ENCODE measurements around the gene PRPF19.

The PRPF19 gene

GRCh38 chr11:60872124-60872960 is 34.0 kb downstream of the PRPF19 start:
- no peak for DNase-seq

- no peak for DNase-seq
Observed at GRCh38 chr11:60871378-60872061, 34.9 kb downstream of the PRPF19 start.

GRCh38 chr11:60870733-60871377 is 35.5 kb downstream of the PRPF19 start:
- no peak for DNase-seq

- DNase-seq, result no peak
Observed at GRCh38 chr11:60870276-60870675, 36.1 kb downstream of the PRPF19 start.

GRCh38 chr11:60869451-60869825 is 36.9 kb downstream of the PRPF19 start:
- DNase-seq, result no peak

DNA sequence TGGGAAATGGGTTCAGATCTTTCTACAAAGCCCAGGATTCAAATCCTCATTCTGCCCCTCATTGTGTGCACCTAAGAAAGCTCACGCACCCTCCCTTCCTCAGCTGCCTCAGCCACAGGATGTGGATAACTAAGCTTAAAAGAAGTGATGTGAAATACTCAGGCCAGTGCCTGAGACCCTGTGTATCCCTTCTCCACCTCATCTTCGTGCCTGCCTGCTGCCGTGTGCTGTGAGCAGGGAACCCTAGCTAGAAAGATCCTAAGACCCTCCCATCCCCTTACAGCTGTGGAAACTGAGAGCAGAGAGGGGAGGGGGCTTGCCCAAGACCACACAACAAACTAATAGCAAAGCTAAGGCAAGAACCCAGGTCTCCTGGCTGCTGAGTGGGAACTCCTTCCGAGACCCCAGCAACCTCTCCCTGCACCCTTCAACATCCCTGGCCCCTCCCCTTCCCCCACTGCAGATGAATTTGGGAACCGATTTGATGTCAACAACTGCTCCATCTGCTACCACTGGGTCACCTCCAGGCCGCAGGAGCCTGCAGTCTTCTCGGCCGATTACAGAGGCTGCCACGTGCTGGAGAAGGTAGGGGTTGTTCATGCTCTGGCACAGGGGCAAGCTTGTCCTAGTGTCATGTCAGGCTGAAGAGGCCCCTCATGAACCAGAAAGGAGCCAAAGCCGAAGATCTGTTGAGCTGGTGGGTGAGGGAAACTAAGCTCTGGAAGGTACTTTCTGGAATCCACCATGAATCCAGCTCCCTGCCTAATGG is 37.5 kb downstream of the PRPF19 start:
- no peak for DNase-seq

DNA sequence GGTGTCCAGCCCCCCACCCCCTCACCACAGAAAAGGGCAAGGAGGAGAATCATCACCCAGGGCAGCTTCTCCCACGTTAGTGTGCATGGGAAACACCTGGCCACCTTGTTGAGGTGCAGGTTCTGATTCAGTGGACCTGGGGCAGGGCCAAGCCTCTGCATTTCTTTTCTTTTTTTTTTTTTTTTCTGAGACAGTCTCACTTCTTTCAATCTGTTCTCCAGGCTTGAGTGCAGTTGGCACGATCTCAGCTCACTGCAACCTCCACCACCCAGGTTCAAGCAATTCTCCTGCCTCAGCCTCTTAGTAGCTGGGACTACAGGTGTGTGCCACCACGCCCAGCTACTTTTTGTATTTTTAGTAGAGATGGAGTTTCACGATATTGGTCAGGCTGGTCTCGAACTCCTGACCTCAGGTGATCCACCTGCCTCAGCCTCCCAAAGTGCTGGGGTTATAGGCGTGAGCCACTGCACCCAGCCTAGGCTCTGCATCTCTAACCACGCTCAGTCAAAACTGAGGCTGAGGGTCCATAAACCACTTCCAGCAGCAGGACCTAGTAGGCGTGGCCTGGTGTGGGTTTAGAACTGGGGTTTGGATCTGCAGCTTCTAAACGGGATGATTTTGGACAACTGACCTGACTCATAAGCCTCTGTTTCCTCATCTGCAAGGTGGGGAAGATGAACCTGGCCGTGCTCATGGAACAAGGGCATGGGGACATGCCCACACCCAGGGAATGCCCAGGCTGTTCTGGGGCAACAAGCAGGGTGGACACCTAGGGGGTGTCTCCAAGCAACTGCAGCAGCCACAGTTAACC is 38.3 kb downstream of the PRPF19 start:
- no peak for DNase-seq

DNA sequence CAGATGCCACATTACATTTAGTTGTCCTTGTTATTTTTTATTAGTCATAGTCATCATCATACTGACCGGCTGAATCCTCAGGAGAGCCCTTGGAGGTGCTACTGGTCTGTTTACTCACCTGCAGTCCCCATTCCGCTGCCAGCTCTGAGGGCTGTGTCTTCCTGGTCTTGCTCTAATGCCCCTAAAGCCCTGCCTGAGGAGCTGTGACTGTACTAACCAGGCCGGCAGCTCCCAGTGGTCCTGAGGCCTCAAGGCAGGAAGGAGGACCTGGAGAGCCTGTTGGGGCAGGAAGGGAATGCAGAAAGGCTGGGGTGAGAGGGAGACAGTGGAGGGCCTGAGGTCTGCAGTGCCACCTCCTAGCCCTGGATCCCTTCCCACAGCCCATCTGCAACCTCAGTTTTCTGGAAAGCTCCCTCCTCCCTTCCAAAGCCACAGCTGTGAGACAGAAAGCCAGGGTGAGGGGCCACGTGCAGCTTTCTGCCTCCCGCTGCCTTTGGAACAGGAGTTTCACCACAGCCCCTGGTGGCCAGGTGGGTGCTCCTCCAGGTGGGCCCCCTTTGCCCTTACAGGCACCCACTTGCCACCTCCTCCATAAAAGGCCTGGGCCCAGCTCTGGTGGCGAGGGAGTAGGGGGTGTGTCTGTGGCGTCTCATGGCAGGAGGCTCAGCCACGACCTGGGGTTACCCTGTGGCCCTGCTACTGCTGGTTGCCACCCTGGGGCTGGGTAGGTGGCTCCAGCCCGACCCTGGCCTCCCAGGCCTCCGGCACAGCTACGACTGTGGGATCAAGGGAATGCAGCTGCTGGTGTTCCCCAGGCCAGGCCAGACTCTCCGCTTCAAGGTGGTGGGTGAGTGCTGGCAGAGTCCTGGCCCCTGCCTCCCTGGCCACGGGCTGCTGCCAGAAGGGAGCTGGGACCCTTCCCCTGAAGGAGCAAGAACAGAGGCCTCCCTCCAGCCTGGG is 39.2 kb downstream of the PRPF19 start, which contains the start of gene ZP1:
ZP1 (plus strand) TSS at position 632 of the 960 bp plus-strand sequence; CDS start at position 652, 20 bp downstream.
- no peak for DNase-seq

DNA sequence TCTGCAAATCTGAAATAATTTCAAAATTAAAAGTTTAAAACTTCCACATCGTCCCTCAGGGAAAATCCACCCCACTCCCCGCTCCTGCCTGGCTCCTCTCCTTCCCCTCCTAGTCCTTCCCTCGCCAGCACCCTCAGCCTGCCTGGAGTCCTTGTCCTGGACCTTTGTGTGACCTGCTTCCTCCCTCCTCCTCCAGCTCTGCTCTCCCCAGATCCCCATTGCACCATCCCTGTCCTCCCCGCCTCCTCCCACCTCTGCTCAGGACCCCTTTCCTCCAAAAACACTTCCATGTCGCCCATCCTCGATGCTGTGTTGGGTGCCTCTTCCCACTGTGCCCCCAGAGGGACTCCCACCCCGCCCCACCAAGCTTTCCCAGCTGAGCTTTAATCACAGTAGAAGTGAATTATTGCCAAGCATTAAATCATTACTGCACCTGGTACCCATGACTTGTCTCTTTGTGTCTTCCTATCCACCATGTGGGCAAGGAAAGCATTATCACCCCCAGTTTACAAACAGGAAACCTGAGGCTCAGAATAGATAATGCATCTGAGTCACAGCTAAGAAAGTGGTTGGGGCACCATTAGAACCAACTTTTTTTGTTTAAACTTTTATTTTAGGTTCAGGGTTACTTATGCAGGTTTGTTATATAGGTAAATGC is 41.4 kb downstream of the PRPF19 start:
- no peak for DNase-seq

DNA sequence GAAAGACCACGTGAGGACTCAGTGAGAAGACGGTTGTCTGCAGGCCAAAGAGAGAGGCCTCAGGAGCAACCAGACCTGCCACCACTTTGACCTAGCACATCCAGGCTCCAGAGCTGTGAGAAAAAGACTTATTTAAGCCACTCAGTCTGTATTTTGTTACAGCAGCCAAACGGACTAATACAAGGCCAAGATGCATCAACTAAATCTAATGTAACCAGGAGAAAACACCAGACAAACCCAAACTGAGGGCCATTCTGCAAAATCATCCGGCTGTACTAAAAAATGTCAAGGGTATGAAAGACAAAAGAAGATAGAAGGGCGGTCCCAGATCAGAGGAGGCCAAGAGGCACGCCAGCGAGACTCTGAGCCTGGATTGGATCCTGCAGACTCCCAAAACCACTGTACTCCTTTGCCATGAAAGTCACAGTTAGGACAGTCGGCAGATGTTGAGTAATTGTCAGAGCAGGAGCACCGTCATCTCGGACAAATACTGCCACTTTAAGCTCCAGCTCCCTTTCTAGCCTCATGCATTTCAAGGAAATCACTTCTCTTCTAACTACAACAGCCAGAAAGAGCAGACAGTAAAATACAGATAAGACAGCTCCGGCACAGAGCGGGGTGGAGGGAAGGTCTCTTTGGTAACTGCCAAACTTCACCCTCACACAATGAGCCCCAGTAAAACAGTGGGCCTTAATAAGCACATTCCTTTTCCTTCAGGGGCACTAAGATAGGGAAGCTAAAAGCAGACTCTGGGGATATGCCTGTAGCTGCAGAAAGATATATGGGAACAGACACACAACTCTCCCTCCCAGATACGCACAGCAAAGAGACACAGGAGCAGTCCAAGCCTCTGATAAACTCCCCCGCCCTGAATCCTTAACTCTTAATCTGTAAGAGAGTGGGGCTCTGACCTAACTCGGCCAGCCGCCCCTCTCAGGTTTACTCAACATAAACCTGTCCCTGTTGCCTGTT is 42.5 kb downstream of the PRPF19 start:
- DNase-seq, result no peak

GRCh38 chr11:60862171-60862570 is 44.2 kb downstream of the PRPF19 start:
- DNase-seq, result no peak

- DNase-seq, result no peak
Observed at GRCh38 chr11:60860943-60861342, 45.4 kb downstream of the PRPF19 start.

DNA sequence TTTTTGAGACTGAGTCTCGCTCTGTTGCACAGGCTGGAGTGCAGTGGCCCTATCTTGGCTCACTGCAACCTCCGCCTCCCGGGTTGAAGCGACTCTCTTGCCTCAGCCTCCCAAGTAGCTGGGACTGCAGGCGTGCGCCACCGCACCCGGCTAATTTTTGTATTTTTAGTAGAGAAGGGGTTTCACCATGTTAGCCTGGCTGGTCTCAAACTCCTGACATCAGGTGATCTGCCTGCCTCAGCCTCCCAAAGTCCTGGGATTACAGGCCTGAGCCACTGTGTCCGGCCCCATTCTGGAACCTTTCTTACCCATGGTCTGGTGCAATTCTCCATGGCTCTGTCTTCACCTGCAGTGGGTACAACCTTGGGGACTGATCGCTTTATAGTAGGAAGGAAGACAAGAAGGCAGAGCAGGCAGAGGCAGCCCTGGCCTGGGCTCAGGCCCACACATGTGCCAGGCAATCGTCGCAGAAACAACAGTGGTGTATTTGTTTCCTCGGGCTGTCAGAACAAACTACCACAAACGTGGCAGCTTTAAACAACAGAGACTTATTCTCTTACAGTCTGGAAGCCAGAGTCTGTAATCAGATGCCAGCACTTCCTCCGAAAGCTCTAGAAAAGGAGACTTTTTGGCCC is 46.7 kb downstream of the PRPF19 start:
- no peak for DNase-seq

GRCh38 chr11:60858731-60859464 is 47.5 kb downstream of the PRPF19 start:
- DNase-seq, result no peak

DNA sequence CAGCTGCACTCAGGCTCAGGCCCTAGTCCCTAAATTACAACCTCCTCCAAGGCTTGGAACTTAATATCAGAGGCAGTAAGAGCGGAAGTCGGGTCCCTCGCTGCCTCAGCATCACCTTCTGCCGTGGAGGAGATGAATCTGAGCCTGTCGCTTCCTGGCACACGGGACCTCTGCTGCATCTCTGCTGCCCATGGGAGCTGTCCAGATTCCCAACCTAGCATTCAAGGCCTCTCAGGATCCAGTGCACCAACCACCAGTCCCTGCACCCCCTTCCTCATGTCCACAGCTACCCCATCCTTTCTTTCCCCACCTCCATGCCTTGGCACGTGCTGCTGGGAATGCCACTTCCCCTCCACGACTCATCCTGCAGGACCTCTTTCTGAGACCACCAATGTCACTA is 48.1 kb downstream of the PRPF19 start:
- DNase-seq, result no peak

GRCh38 chr11:60857378-60858232 is 48.8 kb downstream of the PRPF19 start:
- no peak for DNase-seq
